ENCODE measurements around the gene OR4D2.
A peak's percentile ranks its signal among the peaks of the same experiment; 100 is the strongest.

Gene OR4D2

DNA sequence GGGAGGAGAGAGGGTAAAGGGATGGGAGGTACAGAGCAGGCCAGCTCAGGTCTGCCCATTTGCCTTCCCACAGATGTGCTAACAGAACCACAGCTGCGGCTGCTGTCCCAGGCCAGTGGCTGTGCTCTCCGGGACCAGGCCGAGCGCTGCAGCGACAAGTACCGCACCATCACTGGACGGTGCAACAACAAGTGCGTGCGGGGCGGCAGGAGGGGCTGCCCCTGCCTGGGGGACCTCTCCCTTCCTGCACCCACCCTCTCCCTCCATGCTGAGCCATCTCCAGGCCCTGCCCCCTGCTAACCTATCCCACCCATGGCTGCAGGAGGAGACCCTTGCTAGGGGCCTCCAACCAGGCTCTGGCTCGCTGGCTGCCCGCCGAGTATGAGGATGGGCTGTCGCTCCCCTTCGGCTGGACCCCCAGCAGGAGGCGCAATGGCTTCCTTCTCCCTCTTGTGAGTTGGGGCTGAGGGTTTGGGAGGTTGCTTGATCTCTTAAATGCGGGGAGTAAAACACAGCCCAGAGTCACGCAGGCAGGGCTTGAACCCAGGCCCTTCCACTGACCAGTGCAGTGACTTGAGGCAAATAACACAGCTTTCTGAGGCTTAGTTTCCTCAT lies 27.0 kb downstream of the OR4D2 start:
- Histone ChIP-seq H4K8ac (ENCODE audit: low read depth, low read length) (no peak overlapping the region), H3K9ac (ENCODE audit: low read length) (no peak overlapping the region), H3K36me3 (ENCODE audit: control insufficient read depth, insufficient read depth, low read length) (no peaks in the 10 kb centered on the region), H3K18ac (ENCODE audit: low read length) (no peak overlapping the region), H3K27ac (ENCODE audit: low read depth, low read length) (no peak overlapping the region), H3K4me3 (ENCODE audit: low read length) (no peak overlapping the region), H3K4me2 (ENCODE audit: low read length) (no peak overlapping the region), H4K5ac (ENCODE audit: low read length) (no peak overlapping the region), H2AK5ac (ENCODE audit: low read length) (no peak overlapping the region), H3K27me3 (ENCODE audit: insufficient read depth, low read length, poor library complexity) (no peaks in the 10 kb centered on the region), H2BK120ac (ENCODE audit: low read depth, low read length) (no peak overlapping the region), H2BK5ac (ENCODE audit: low read length) (no peak overlapping the region), H3K79me1 (ENCODE audit: low read length) (no peaks in the 10 kb centered on the region), H3K23ac (ENCODE audit: low read length) (no peak overlapping the region), H2BK15ac (replicated peaks; ENCODE audit: low read depth) (no peak overlapping the region), H3K4me1 (ENCODE audit: control insufficient read depth, low read depth, low read length) (no peaks in the 10 kb centered on the region), H3K56ac (ENCODE audit: low read length) (no peak overlapping the region), H3K79me2 (ENCODE audit: control insufficient read depth, insufficient read depth, low read length) (no peaks in the 10 kb centered on the region), H3K4ac (ENCODE audit: low read depth, low read length) (no peak overlapping the region)
- WGBS (ENCODE audit: extremely low coverage, insufficient coverage, low lambda C conversion rate), result no CpG with 5 or more reads among the region's 18 CpGs
- no peak for DNase-seq

DNA sequence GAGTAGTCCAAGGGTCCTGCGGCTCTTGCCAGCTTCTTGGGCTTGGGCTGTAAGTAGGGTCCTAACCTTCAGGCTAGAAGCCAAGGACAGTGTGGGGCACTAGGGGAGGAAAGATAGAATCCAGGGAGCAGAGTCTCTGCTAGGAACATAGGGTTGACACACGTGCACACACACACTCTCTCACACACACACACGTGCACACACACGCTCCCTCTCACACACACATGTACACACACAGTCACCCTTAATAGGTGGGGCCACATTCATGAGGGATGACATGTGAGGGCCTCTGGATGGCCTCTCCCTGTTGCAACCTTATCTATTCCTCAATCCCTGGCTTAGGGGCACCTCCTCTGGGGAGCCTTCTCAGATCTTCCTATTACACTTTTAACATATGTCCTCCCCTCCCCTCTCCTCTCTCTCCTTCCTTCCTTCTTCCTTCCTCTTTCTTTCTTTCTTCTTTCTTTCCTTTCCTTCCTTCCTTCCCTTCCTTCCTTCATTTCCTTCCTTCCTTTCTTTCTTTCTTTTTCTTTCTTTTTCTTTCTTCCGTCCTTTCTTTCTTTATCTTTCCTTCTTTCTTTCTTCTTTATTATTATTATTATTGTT lies 28.8 kb downstream of the OR4D2 start:
- Histone ChIP-seq H2AK5ac (ENCODE audit: low read length) (no peak overlapping the region), H3K79me1 (ENCODE audit: low read length) (no peaks in the 10 kb centered on the region), H3K23ac (ENCODE audit: low read length) (no peak overlapping the region), H3K36me3 (ENCODE audit: control insufficient read depth, insufficient read depth, low read length) (no peaks in the 10 kb centered on the region), H2BK15ac (replicated peaks; ENCODE audit: low read depth) (no peak overlapping the region), H3K4me3 (ENCODE audit: low read length) (no peak overlapping the region), H3K4ac (ENCODE audit: low read depth, low read length) (no peak overlapping the region), H4K8ac (ENCODE audit: low read depth, low read length) (no peak overlapping the region), H3K4me2 (ENCODE audit: low read length) (no peak overlapping the region), H3K4me1 (ENCODE audit: control insufficient read depth, low read depth, low read length) (no peaks in the 10 kb centered on the region), H3K56ac (ENCODE audit: low read length) (no peak overlapping the region), H3K9ac (ENCODE audit: low read length) (no peak overlapping the region), H2BK5ac (ENCODE audit: low read length) (no peak overlapping the region), H2BK120ac (ENCODE audit: low read depth, low read length) (no peak overlapping the region), H3K18ac (ENCODE audit: low read length) (no peak overlapping the region), H3K27me3 (ENCODE audit: insufficient read depth, low read length, poor library complexity) (no peaks in the 10 kb centered on the region), H3K27ac (ENCODE audit: low read depth, low read length) (no peak overlapping the region), H4K5ac (ENCODE audit: low read length) (no peak overlapping the region), H3K79me2 (ENCODE audit: control insufficient read depth, insufficient read depth, low read length) (no peaks in the 10 kb centered on the region)
- no peak for DNase-seq
- WGBS (ENCODE audit: extremely low coverage, insufficient coverage, low lambda C conversion rate), result 94% methylated on average over 1 of the region's 5 CpGs

GRCh38 chr17:58196610-58197009 lies 29.8 kb downstream of the OR4D2 start:
- H3K56ac ChIP-seq (ENCODE audit: low read length), result no peak overlapping the region
- no peak overlapping the region for H3K27ac ChIP-seq (ENCODE audit: low read depth, low read length)
- DNase-seq, result no peak
- WGBS (ENCODE audit: extremely low coverage, insufficient coverage, low lambda C conversion rate), result no CpG with 5 or more reads among the region's 7 CpGs
- no peak overlapping the region for H3K4me2 ChIP-seq (ENCODE audit: low read length)
- no peak overlapping the region for H4K5ac ChIP-seq (ENCODE audit: low read length)
- no peak overlapping the region for H4K8ac ChIP-seq (ENCODE audit: low read depth, low read length)
- H3K4ac ChIP-seq (ENCODE audit: low read depth, low read length), result no peak overlapping the region
- H3K79me1 ChIP-seq (ENCODE audit: low read length), result no peaks in the 10 kb centered on the region
- no peak overlapping the region for H3K9ac ChIP-seq (ENCODE audit: low read length)
- H2AK5ac ChIP-seq (ENCODE audit: low read length), result no peak overlapping the region
- H3K4me3 ChIP-seq (ENCODE audit: low read length), result no peak overlapping the region
- H2BK15ac ChIP-seq (replicated peaks; ENCODE audit: low read depth), result no peak overlapping the region
- no peak overlapping the region for H2BK5ac ChIP-seq (ENCODE audit: low read length)
- H3K23ac ChIP-seq (ENCODE audit: low read length), result no peak overlapping the region
- no peaks in the 10 kb centered on the region for H3K27me3 ChIP-seq (ENCODE audit: insufficient read depth, low read length, poor library complexity)
- H2BK120ac ChIP-seq (ENCODE audit: low read depth, low read length), result no peak overlapping the region
- H3K4me1 ChIP-seq (ENCODE audit: control insufficient read depth, low read depth, low read length), result no peaks in the 10 kb centered on the region
- H3K79me2 ChIP-seq (ENCODE audit: control insufficient read depth, insufficient read depth, low read length), result no peaks in the 10 kb centered on the region
- H3K18ac ChIP-seq (ENCODE audit: low read length), result no peak overlapping the region
- no peaks in the 10 kb centered on the region for H3K36me3 ChIP-seq (ENCODE audit: control insufficient read depth, insufficient read depth, low read length)

- Histone ChIP-seq H2BK120ac (ENCODE audit: low read depth, low read length) (no peak overlapping the region), H2BK15ac (replicated peaks; ENCODE audit: low read depth) (no peak overlapping the region), H3K18ac (ENCODE audit: low read length) (no peak overlapping the region), H3K79me2 (ENCODE audit: control insufficient read depth, insufficient read depth, low read length) (no peaks in the 10 kb centered on the region), H3K36me3 (ENCODE audit: control insufficient read depth, insufficient read depth, low read length) (no peaks in the 10 kb centered on the region), H3K9ac (ENCODE audit: low read length) (no peak overlapping the region), H2AK5ac (ENCODE audit: low read length) (no peak overlapping the region), H3K4me2 (ENCODE audit: low read length) (no peak overlapping the region), H3K79me1 (ENCODE audit: low read length) (no peaks in the 10 kb centered on the region), H4K8ac (ENCODE audit: low read depth, low read length) (no peak overlapping the region), H3K4me1 (ENCODE audit: control insufficient read depth, low read depth, low read length) (no peaks in the 10 kb centered on the region), H2BK5ac (ENCODE audit: low read length) (no peak overlapping the region), H3K56ac (ENCODE audit: low read length) (no peak overlapping the region), H3K4ac (ENCODE audit: low read depth, low read length) (no peak overlapping the region), H4K5ac (ENCODE audit: low read length) (no peak overlapping the region), H3K4me3 (ENCODE audit: low read length) (no peak overlapping the region), H3K27ac (ENCODE audit: low read depth, low read length) (no peak overlapping the region), H3K23ac (ENCODE audit: low read length) (no peak overlapping the region), H3K27me3 (ENCODE audit: insufficient read depth, low read length, poor library complexity) (no peaks in the 10 kb centered on the region)
- WGBS (ENCODE audit: extremely low coverage, insufficient coverage, low lambda C conversion rate), result no CpG with 5 or more reads among the region's 14 CpGs
- DNase-seq, result peak; percentile 81
Measured at GRCh38 chr17:58200024-58200633, 33.3 kb downstream of the OR4D2 start.

DNA sequence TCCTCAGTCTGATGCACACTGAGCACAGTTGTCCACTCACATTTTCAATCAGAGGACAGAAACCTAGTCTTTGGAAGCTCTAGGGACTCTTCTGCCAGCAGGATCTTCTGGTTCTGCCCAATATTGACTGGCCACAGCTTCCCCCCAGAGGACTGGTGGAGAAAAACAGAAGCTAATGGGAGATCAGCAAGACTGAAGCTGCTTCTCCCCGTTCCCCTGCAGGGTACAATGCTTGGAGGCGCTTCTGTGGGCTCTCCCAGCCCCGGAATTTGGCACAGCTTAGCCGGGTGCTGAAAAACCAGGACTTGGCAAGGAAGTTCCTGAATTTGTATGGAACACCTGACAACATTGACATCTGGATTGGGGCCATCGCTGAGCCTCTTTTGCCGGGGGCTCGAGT lies 36.1 kb downstream of the OR4D2 start:
- Histone ChIP-seq H3K4me1 (ENCODE audit: control insufficient read depth, low read depth, low read length) (no peaks in the 10 kb centered on the region), H3K9ac (ENCODE audit: low read length) (no peak overlapping the region), H3K27me3 (ENCODE audit: insufficient read depth, low read length, poor library complexity) (no peaks in the 10 kb centered on the region), H3K4me2 (ENCODE audit: low read length) (no peak overlapping the region), H2BK15ac (replicated peaks; ENCODE audit: low read depth) (no peak overlapping the region), H3K4ac (ENCODE audit: low read depth, low read length) (no peak overlapping the region), H3K18ac (ENCODE audit: low read length) (no peak overlapping the region), H3K79me2 (ENCODE audit: control insufficient read depth, insufficient read depth, low read length) (no peaks in the 10 kb centered on the region), H2AK5ac (ENCODE audit: low read length) (no peak overlapping the region), H2BK5ac (ENCODE audit: low read length) (no peak overlapping the region), H3K23ac (ENCODE audit: low read length) (no peak overlapping the region), H3K36me3 (ENCODE audit: control insufficient read depth, insufficient read depth, low read length) (no peaks in the 10 kb centered on the region), H3K56ac (ENCODE audit: low read length) (no peak overlapping the region), H4K5ac (ENCODE audit: low read length) (no peak overlapping the region), H3K4me3 (ENCODE audit: low read length) (no peak overlapping the region), H3K79me1 (ENCODE audit: low read length) (no peaks in the 10 kb centered on the region), H3K27ac (ENCODE audit: low read depth, low read length) (no peak overlapping the region), H2BK120ac (ENCODE audit: low read depth, low read length) (no peak overlapping the region), H4K8ac (ENCODE audit: low read depth, low read length) (no peak overlapping the region)
- WGBS (ENCODE audit: extremely low coverage, insufficient coverage, low lambda C conversion rate), result no CpG with 5 or more reads among the region's 7 CpGs
- DNase-seq, result no peak
